Gastroesophageal sphincter (tissue), 3 donors: Measurements from ENCODE around the gene NOS1AP.

ENCODE experiments used
- POLR2A ChIP-seq, 2 donors: fragments of 450-650 bp; IDR thresholded peaks; one replicate each; pipeline ENCODE4 v1.6.1; 2017; ENCODE audit warnings: antibody characterized with exemption in 2 of 2, mild to moderate bottlenecking in 2 of 2, moderate library complexity in 1 of 2
- POLR2AphosphoS5 ChIP-seq: sonication (generic); formaldehyde crosslinking; IDR thresholded peaks from one replicate; pipeline ENCODE4 v1.6.1; 2017; ENCODE audit warnings: antibody characterized with exemption
- TF ChIP-seq, protein P1 (sequence below), 4 experiments: fragments of 200-600 bp in 2 of 4; fragments of 450-650 bp in 2 of 4; sonication (generic) in 1 of 4; IDR thresholded peaks; one replicate each; pipeline ENCODE4 v1.5.1; 2017 to 2019; ENCODE audit warnings: antibody characterized with exemption in 4 of 4, mild to moderate bottlenecking in 2 of 4, moderate library complexity in 2 of 4

DNA sequence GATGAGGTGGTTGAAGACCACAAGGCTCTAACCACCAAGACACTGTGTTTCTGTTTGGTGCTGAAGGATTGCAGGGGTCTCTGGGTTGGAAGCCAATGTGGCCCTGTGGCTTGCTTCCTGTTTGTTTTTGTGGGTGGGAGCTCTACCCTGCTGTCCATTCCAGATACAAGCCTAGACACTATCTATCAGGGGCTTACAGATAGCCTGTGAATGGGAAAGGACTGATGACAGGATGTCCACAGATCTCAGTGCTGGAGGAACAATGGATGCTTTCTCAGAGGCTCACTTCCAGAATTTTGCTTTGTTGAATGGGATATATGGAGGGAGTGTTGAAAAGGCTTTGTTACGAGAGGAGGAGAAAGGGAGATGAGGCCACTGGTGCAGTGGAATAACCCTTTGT lies 69.7 kb downstream of the NOS1AP start:
- TF ChIP-seq, protein P1, sequence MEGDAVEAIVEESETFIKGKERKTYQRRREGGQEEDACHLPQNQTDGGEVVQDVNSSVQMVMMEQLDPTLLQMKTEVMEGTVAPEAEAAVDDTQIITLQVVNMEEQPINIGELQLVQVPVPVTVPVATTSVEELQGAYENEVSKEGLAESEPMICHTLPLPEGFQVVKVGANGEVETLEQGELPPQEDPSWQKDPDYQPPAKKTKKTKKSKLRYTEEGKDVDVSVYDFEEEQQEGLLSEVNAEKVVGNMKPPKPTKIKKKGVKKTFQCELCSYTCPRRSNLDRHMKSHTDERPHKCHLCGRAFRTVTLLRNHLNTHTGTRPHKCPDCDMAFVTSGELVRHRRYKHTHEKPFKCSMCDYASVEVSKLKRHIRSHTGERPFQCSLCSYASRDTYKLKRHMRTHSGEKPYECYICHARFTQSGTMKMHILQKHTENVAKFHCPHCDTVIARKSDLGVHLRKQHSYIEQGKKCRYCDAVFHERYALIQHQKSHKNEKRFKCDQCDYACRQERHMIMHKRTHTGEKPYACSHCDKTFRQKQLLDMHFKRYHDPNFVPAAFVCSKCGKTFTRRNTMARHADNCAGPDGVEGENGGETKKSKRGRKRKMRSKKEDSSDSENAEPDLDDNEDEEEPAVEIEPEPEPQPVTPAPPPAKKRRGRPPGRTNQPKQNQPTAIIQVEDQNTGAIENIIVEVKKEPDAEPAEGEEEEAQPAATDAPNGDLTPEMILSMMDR (IDR thresholded peaks at IDR 0.05) = no peak
- TF ChIP-seq POLR2A (IDR thresholded peaks at IDR 0.05) (no peak), POLR2AphosphoS5 (no peak)
